HG02981 (cell line): ENCODE data around the gene AK2.
"Not testable (repeated sequence)": the region's sequence is repeated elsewhere in the genome, so short reads cannot be mapped to it uniquely, and the experiment has no call there.

Experiments used
- ATAC-seq: cut with Tn5 transposase; IDR thresholded peaks from one replicate; pipeline ENCODE4 v1.9.1; 2021; ENCODE audit warnings: mild to moderate bottlenecking, moderate library complexity; ENCODE audit not compliant: unreplicated experiment

AK2 gene

GRCh38 chr1:33001282-33001681 lies 35.4 kb downstream of the AK2 start:
- no peak for ATAC-seq

GRCh38 chr1:33000427-33001026 lies 36.2 kb downstream of the AK2 start:
- ATAC-seq, result no peak

- no peak for ATAC-seq
Measured at GRCh38 chr1:32998997-32999396, 37.7 kb downstream of the AK2 start.

GRCh38 chr1:32998064-32998463 lies 38.6 kb downstream of the AK2 start:
- ATAC-seq, result no peak

- no peak for ATAC-seq
Measured at GRCh38 chr1:32997381-32997891, 39.2 kb downstream of the AK2 start.

GRCh38 chr1:32993324-32993636 lies 43.4 kb downstream of the AK2 start:
- not testable (repeated sequence) for ATAC-seq

GRCh38 chr1:32992489-32993323 lies 44.0 kb downstream of the AK2 start:
- peak; percentile 82 for ATAC-seq

- no peak for ATAC-seq
Measured at GRCh38 chr1:32991819-32992488, 44.7 kb downstream of the AK2 start.

GRCh38 chr1:32991386-32991785 lies 45.3 kb downstream of the AK2 start:
- ATAC-seq, result no peak

- ATAC-seq, result no peak
Measured at GRCh38 chr1:32990887-32991286, 45.8 kb downstream of the AK2 start.

- ATAC-seq, result no peak
Measured at GRCh38 chr1:32989160-32990050, 47.3 kb downstream of the AK2 start.

- ATAC-seq, result no peak
Measured at GRCh38 chr1:32988665-32989064, 48.0 kb downstream of the AK2 start.

GRCh38 chr1:32985226-32985625 lies 51.5 kb downstream of the AK2 start:
- ATAC-seq, result no peak

GRCh38 chr1:32984455-32985171 lies 52.1 kb downstream of the AK2 start:
- no peak for ATAC-seq

GRCh38 chr1:32984090-32984454 lies 52.6 kb downstream of the AK2 start:
- no peak for ATAC-seq

GRCh38 chr1:32983020-32983419 lies 53.7 kb downstream of the AK2 start:
- no peak for ATAC-seq

- peak; percentile 93 for ATAC-seq
Measured at GRCh38 chr1:32981003-32981901, 55.4 kb downstream of the AK2 start.

GRCh38 chr1:32980080-32980479 lies 56.6 kb downstream of the AK2 start:
- no peak for ATAC-seq

- ATAC-seq, result no peak
Measured at GRCh38 chr1:32978854-32979253, 57.8 kb downstream of the AK2 start.
